Large intestine (tissue), 3 donors: ENCODE results near the gene CLP1. TPM values are rescaled to one million over a fixed set of nuclear protein-coding genes. Genes with fewer than 3 reads are reported as not detected.

ENCODE experiments used
- DNase-seq, 2 donors: peaks; one replicate each; pipeline versions ENCODE4 v3.0.0 to v3.0.0-alpha.2; 2013
- H3K27ac ChIP-seq: one replicate; pipeline ENCODE4 v1.5.1; 2013; ENCODE audit warnings: low read length
- H3K27me3 ChIP-seq: 2 replicates; pipeline ENCODE4 v1.6.1; 2013; ENCODE audit warnings: low read length; ENCODE audit not compliant: control insufficient read depth, insufficient read depth
- H3K36me3 ChIP-seq: 2 replicates; pipeline ENCODE4 v1.6.1; 2013; ENCODE audit warnings: low read length; ENCODE audit not compliant: control insufficient read depth, insufficient read depth
- H3K4me1 ChIP-seq: one replicate; pipeline ENCODE4 v1.6.1; 2013; ENCODE audit warnings: low read length; ENCODE audit not compliant: control insufficient read depth, insufficient read depth
- H3K4me3 ChIP-seq: one replicate; pipeline ENCODE4 v1.5.1; 2013; ENCODE audit warnings: low read length
- H3K9me3 ChIP-seq: one replicate; pipeline ENCODE4 v1.6.1; 2013; ENCODE audit warnings: mild to moderate bottlenecking, low read depth, low read length, moderate library complexity; ENCODE audit not compliant: control insufficient read depth
- WGBS: methylation state at CpG from one replicate; pipeline ENCODE4 v1.1.5; 2013; ENCODE audit warnings: low lambda C conversion rate; ENCODE audit not compliant: insufficient coverage; 5-methylcytosine and 5-hydroxymethylcytosine counted together
- polyA plus RNA-seq: library from polyadenylated mRNA; unstranded; fragments of 120-200 nt; gene quantifications from one replicate; pipeline ENCODE4 v1.2.1, GENCODE V29; 2013

The CLP1 gene
- polyA plus RNA-seq, 1 donor = 13.8 TPM

DNA sequence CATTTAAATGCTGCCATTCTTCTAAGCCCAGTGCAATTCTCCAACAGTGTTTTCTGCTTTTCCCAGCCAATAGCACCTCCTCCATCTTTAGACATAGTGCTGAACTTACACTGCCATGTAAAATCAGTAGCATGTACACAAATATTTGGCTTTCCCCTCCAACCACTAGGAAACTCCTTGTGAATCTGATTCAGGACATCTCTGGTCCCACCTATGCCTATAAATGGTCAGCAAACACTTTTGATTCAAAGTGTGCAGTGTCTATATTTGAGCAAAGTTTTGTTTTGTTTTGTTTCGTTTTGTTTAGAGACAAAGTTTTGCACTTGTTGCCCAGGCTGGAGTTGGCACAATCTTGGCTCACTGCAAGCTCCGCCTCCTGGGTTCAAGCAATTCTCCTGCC, 32.7 kb upstream of the CLP1 start:
- H3K4me1 ChIP-seq = no peaks in the 10 kb centered on the region
- WGBS = no CpG with 5 or more reads among the region's 2 CpGs
- no peak for DNase-seq
- H3K4me3 ChIP-seq = no peak overlapping the region
- H3K9me3 ChIP-seq = no peaks in the 10 kb centered on the region
- H3K27ac ChIP-seq = no peak overlapping the region
- no peaks in the 10 kb centered on the region for H3K36me3 ChIP-seq
- H3K27me3 ChIP-seq = no peaks in the 10 kb centered on the region

DNA sequence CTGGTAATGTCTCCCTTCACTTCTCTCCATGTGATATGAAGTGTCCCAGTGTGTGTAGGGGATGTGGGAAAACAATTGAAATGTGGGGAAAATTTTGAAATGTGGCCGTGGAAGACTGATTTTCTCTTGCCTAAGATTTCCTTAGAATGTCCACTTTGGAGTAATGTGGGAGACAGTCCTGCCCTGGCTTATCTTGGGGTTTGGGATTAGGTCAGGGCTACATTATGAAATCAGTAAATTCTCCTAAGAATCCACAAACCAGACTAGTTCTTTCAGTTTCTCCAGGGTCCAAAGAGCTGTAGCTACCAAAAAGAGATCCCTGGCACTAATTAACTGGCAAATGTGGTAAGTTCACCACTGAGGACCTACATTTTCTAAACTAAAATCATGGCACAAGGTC, 30.7 kb upstream of the CLP1 start:
- Histone ChIP-seq H3K27ac (no peak overlapping the region), H3K4me3 (no peak overlapping the region), H3K36me3 (no peaks in the 10 kb centered on the region), H3K4me1 (no peaks in the 10 kb centered on the region), H3K27me3 (peaks cover 4% of the 10 kb centered on the region), H3K9me3 (no peaks in the 10 kb centered on the region)
- WGBS = no CpG with 5 or more reads among the region's 1 CpG
- no peak for DNase-seq

DNA sequence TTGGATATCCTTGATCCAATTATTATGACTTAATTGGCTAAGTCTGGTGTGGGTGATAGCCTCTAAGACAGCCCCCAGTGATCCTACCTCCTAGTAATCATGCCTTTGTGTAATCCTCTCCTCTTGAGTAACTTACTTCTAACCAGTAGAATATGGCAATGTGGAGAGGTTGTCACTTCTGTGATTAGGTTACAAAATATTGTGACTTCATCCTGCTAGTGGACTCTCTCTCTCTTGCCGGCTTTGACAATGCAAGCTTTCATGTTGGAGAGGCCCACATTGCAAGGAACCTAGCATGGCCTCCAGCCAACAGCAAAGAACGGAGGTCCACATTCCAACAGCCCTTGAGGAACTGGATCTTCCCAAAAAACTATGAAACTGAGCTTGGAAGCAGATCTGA, 27.4 kb upstream of the CLP1 start:
- Histone ChIP-seq H3K27ac (no peak overlapping the region), H3K4me3 (no peak overlapping the region), H3K9me3 (no peaks in the 10 kb centered on the region), H3K36me3 (no peaks in the 10 kb centered on the region), H3K4me1 (no peaks in the 10 kb centered on the region), H3K27me3 (peaks cover 8% of the 10 kb centered on the region)
- no CpG with 5 or more reads among the region's 2 CpGs for WGBS
- DNase-seq = no peak

DNA sequence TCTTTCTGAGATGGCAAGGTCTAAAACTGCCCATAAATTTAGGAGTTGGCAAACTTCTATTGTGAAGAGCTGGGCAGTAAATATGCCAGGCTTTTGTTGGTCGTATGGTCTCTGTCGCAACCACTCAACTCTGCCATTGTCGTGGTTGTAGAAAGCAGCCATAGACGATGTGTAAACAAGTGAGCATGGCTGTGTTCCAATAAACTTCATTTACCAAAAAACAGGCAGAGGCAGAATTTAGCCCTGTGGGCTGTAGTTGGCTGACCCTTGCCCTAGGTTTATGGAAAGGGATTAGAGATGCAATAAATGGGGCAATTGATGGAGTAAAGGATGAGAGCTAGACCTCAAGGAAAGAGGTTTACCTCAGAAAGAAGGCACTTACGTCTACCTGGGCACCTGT, 25.4 kb upstream of the CLP1 start:
- no CpG with 5 or more reads among the region's 5 CpGs for WGBS
- peak in 1 of 2 donors; percentile 60 for DNase-seq
- Histone ChIP-seq H3K4me1 (no peaks in the 10 kb centered on the region), H3K36me3 (no peaks in the 10 kb centered on the region), H3K4me3 (no peak overlapping the region), H3K27ac (no peak overlapping the region), H3K27me3 (peaks cover 8% of the 10 kb centered on the region), H3K9me3 (no peaks in the 10 kb centered on the region)

DNA sequence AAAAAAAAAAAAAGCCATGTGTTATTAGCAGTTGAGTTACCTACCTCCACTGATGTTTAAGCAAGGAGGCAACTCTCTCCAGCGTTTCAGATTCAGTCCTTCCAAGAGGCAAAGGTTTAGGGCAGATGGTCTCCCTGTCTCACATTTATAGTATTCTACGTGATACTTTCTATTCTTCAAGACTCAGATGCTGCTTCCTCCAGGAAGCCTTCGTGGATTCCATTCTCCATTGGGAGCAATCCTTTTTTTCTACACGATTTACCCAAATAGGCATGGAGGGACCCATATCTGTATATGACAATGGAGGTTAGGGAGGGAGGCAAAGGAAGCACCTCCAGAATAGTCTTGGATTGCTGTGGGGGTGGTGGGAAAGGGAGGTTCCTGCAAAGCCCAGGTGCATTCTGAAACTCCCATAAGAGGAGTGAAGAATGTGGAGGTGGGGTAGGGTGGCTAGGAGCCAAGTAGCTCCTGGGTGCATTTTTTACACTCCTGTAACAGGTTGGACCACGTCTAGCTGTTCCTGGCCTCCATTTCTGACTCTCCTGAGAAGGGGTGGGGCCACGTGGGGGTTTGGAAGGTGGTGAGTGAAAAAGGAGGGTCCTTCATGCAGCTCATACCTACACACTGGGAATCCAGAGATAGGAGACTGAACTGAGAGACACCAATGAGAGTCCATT, 24.0 kb upstream of the CLP1 start:
- WGBS = no CpG with 5 or more reads among the region's 6 CpGs
- peaks cover 7% of the 10 kb centered on the region for H3K4me1 ChIP-seq
- no peak for DNase-seq

DNA sequence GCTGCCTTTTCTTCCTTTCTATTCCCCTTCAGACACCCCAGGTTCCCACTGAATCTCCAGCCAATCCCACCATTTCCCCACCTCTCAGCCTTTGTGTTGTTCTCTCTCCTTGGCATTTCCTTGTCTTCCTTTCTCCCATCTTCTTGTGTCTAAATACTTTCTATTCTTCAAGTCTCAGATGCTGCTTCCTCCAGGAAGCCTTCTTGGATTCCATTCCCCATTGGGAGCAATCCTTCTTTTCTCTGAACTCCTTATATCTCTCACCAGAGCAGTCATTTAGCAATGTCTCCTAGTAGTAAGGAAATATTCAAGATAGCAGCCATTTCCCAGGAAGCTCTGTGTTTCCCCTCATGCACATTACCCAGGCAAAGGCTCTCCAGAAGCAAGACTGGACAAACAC, 23.3 kb upstream of the CLP1 start:
- no peaks in the 10 kb centered on the region for H3K9me3 ChIP-seq
- H3K4me3 ChIP-seq = no peak overlapping the region
- no peaks in the 10 kb centered on the region for H3K36me3 ChIP-seq
- DNase-seq = no peak
- no peak overlapping the region for H3K27ac ChIP-seq
- H3K4me1 ChIP-seq = peaks cover 11% of the 10 kb centered on the region
- H3K27me3 ChIP-seq = peaks cover 8% of the 10 kb centered on the region

More for the DNA sequence above, 24.0 kb upstream of the CLP1 start:
- no peak overlapping the region for H3K27ac ChIP-seq
- H3K9me3 ChIP-seq = no peaks in the 10 kb centered on the region
- H3K27me3 ChIP-seq = peaks cover 8% of the 10 kb centered on the region
- H3K36me3 ChIP-seq = no peaks in the 10 kb centered on the region
- H3K4me3 ChIP-seq = no peak overlapping the region

DNA sequence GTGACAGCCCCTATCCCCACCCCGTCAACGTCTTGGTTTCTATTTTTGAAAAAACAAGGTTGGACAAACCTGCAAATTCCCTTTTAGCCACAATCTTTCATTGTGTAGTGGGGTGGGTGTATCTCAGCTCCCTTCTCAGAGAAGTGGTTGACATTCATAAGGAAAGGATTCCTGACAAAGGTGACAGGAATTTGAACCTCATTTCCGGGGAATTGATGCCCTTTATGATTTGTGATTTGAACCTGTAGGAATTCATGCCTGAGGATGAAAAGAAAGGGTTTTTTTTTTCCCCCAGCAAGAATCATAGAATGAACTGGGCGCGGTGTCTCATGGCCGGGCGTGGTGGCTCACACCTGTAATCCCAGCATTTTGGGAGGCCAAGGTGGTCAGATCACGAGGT, 22.3 kb upstream of the CLP1 start:
- DNase-seq = no peak
- no peaks in the 10 kb centered on the region for H3K36me3 ChIP-seq
- no CpG with 5 or more reads among the region's 8 CpGs for WGBS
- no peak overlapping the region for H3K4me3 ChIP-seq
- H3K4me1 ChIP-seq = peaks cover 20% of the 10 kb centered on the region
- no peak overlapping the region for H3K27ac ChIP-seq
- peaks cover 8% of the 10 kb centered on the region for H3K27me3 ChIP-seq
- H3K9me3 ChIP-seq = no peaks in the 10 kb centered on the region

DNA sequence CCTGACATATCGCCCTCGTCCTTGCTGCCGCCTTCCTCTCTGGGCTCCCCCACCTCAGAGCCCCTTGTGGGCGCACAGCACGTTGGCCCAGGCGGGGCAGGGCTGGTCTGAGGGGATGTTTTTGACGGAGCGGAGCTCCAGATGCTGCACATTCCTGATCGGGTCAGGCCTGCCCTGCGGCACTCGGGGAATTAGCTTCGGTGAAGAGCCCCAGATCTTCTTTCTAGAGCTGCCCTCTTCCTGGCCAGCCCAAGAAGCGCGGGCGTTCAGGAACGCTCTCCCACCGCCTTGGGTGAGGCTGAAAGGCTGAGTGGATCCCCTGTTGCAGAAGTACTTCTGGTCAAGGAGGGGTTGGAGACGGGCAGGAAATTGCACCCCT, 19.9 kb upstream of the CLP1 start:
- H3K4me3 ChIP-seq = peak overlapping the region; percentile 89
- no peak for DNase-seq
- WGBS = no CpG with 5 or more reads among the region's 18 CpGs
- no peaks in the 10 kb centered on the region for H3K9me3 ChIP-seq
- no peaks in the 10 kb centered on the region for H3K36me3 ChIP-seq
- peak overlapping the region; percentile 30 for H3K27ac ChIP-seq
- H3K27me3 ChIP-seq = peaks cover 3% of the 10 kb centered on the region
- peaks cover 26% of the 10 kb centered on the region for H3K4me1 ChIP-seq

DNA sequence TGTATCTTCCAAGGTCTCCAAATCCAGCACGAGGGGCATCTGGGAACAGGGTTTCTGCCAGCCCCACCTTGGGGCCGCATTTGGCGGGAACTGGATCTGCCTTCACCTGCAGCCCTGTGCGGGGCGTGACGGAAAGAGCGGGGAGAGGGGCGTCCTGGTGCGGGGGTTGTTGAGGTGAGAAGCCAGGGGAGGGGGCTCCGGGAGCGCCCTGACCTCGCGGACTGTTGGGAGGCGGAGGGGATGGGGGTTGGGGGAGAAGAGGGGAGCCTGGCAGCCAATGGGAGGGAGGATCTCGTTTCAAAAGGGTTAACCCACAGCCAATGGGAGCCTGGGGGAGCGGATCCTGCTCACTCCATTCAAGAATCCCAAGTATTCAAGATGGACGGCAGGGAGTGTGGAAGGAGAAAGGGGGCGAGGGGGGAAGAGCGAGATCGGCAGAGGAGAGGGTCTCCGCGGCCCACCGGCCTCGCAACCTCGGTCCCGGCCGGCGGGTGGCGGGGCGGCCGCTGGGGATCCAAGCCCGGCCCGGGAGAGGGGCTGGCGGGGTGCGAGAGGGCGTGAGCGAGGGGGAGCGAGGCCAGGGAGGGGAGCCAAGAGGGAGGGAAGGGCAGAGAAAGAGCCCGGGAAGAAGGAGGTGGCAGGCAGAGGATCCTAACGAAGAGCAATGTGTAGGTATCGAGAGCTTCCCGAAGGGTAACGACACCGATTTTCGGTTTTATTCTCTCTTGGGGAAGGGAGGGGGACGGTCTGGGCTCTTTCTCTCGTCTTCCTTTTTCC, 19.4 kb upstream of the CLP1 start:
- no CpG with 5 or more reads among the region's 47 CpGs for WGBS
- peak overlapping the region; percentile 89 for H3K4me3 ChIP-seq
- no peaks in the 10 kb centered on the region for H3K36me3 ChIP-seq
- no peaks in the 10 kb centered on the region for H3K9me3 ChIP-seq
- H3K4me1 ChIP-seq = peaks cover 26% of the 10 kb centered on the region
- peak overlapping the region; percentile 82 for H3K27ac ChIP-seq
- H3K27me3 ChIP-seq = peaks cover 3% of the 10 kb centered on the region
- DNase-seq = peak; percentile 79 to 85

DNA sequence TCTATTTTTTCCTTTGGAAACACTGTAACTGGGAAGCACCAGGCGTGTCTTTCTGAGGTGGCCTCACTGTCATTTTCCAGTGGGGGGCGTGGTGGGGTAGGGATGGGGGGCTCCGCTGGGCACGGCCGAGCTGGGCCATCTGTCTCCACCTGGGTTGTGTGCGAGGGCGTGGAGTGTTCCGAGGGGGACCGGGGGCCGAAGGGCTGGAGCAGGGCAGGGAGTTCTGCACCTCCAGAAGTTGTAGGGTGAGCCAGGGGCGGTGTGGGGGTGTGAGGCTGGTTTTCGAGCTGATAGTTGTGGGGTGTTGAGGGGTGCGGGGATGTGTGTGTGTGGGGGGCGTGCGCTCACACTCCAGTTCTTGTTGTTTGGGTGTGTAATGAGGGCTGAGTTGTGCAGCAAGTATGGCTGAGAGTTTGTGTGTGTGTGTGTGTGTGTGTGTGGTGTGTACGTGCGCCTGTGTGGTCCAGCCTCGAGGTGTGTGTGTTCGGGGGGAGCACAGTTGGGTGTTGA, 18.7 kb upstream of the CLP1 start:
- Histone ChIP-seq H3K4me3 (peak overlapping the region; percentile 89), H3K27ac (peak overlapping the region; percentile 82)
- no CpG with 5 or more reads among the region's 19 CpGs for WGBS

More for the DNA sequence above, 18.7 kb upstream of the CLP1 start:
- DNase-seq = peak in 1 of 2 donors; percentile 45
- H3K9me3 ChIP-seq = no peaks in the 10 kb centered on the region
- H3K36me3 ChIP-seq = no peaks in the 10 kb centered on the region
- H3K4me1 ChIP-seq = peaks cover 26% of the 10 kb centered on the region
- peaks cover 3% of the 10 kb centered on the region for H3K27me3 ChIP-seq
